HG02798 (cell line): ENCODE measurements around the gene C3orf52.
A peak's percentile ranks its signal among the peaks of the same experiment; 100 is the strongest.
"Not testable (repeated sequence)": the region's sequence is repeated elsewhere in the genome, so short reads cannot be mapped to it uniquely, and the experiment has no call there.

Experiments
- ATAC-seq: cut with Tn5 transposase; IDR thresholded peaks from one replicate; pipeline ENCODE4 v1.9.1; 2021; ENCODE audit warnings: mild to moderate bottlenecking; ENCODE audit not compliant: unreplicated experiment, poor library complexity

Gene C3orf52

DNA sequence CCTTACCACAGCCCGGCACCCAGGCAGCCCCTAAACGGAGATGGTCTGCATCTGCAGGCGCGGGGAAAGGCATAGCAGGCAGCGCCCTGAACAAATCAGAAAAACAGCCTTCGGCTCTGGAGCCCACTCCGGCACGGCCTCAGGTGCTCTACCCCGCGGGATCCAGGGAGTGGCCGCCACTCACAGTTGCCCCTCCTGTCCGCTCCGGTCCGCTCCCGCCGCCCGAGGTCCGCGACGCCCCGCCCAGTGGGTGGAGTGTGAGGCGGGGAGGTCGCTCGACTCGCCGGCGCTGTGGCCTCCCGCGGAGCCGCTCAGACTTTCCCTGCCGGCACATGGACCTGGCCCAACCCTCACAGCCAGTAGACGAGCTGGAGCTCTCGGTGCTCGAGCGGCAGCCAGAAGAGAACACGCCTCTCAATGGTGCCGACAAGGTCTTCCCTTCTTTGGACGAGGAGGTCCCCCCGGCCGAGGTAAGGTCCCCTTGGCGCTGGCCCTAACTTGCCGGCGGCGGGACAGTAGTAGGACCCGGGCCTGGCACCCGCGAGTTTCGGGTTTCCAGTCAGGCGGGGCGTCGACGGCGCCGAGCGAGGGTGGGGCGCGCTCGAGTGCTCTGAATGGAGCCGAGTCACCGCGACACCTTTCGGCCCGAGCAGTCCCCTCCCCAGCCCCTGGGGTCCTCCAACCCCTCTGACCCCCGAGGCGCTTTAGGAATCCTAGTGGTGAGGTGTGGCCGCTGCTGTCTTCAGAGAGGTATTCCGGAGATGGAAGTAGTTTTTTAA, at the start of gene C3orf52:
C3orf52 (plus strand) TSS at position 314 of the 779 bp plus-strand sequence; CDS start at position 333, 19 bp downstream.
- ATAC-seq = peak; percentile 96

GRCh38 chr3:112037194-112037593, 49.0 kb upstream of the C3orf52 start:
- ATAC-seq = not testable (repeated sequence)

GRCh38 chr3:112038863-112039262, 47.3 kb upstream of the C3orf52 start:
- ATAC-seq = peak; percentile 48

GRCh38 chr3:112041321-112041720, 44.9 kb upstream of the C3orf52 start:
- no peak for ATAC-seq

DNA sequence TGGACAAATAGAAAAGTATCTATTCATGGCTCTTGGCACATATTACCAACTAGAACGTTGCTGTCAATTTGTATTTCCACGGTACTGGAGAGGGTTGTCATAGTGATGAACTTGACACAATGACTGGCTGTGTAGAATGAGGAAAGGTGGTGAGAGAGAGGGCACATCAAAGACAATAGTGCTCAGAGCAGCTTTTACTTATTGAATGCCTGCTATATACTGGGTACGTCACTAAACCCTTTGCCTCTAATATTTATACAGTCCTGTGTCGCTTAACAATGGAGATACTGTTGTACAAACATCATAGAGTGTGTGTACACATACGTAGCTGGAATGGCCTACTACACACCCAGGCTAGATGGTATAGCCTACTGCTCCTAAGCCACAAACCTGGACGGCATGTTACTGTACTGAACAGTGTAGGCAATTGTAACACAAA, 43.3 kb upstream of the C3orf52 start:
- ATAC-seq = no peak

- peak; percentile 93 for ATAC-seq
Observed at GRCh38 chr3:112043621-112044201, 42.5 kb upstream of the C3orf52 start.

GRCh38 chr3:112046599-112046998, 39.6 kb upstream of the C3orf52 start:
- ATAC-seq = no peak

DNA sequence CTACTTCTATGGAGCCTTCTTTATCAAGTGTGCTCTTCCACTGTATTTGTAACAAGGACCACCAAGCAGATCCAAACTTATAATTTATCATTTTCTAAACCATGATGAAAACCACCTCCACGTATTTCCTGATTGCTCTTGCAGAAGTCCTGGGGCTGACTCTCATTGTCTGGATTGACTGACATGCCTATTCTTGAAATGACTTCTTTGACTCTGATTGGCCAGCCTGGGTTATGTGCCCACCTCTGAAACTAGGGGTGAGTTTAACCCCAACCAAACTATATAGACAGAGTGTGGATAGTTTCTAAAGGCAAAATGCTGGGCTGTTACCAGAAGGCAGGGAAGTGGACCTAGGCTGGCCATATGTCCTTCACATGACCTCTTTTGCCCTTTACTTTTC, 38.9 kb upstream of the C3orf52 start:
- no peak for ATAC-seq

DNA sequence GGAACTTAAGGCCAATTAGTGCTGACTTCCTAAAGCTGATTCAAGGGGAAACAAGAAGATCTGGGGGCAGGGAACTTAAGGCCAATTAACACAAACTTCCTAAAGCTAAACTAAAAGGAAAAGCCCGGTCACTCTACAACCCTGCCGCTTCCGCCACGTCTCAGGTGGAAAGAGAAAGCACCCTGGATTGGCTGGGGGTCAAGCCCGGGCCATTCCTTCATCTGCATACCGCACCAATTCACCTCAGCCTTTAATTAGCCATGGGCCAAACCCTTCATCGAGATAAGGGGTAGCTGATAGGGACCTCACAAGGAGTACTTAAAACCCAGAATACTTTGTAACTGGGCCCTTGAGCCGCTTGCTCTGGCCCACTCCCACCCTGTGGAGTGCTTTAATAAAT, 37.3 kb upstream of the C3orf52 start:
- no peak for ATAC-seq

DNA sequence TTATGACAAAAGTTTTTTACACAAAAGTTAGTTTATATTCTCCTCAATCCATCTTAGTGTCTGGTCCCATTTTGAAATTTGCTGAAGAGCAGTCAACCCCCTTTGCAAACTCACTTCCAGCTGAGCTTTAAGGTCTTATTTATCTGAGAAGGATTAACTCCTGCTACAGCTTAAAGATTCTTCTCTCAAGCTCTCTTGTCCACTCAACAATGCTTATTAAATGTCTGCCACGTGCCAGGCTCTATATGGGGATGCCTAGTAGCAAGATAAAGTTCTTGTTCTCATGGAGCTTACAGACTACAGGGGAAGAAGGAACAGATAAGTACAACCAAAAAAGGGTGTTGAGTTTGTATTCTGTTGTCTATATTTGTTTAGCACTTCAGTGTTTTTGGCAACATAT, 33.0 kb upstream of the C3orf52 start:
- ATAC-seq = no peak

- no peak for ATAC-seq
Observed at GRCh38 chr3:112056451-112056929, 29.7 kb upstream of the C3orf52 start.

GRCh38 chr3:112059497-112059896, 26.7 kb upstream of the C3orf52 start:
- no peak for ATAC-seq

DNA sequence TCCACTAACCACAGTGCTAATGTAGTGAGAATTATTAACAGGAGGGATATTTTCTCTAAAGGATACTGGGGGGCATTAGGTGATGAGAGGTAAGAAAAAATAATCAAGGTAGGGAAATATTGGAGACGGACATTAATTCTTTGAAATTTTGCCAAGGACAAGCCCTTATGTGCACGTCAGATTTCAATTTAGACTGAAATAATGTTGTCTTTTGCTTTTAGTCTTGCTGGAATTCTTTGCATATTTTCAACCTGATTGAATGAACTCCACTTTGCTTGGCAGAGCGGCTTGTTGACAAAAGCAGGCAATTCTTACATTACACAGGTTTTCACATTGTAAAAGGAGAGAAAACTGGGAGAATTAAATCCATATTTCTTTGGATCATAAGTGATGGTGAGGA, 25.0 kb upstream of the C3orf52 start:
- ATAC-seq = no peak

- not testable (repeated sequence) for ATAC-seq
Observed at GRCh38 chr3:112072387-112073060, 13.7 kb upstream of the C3orf52 start.

GRCh38 chr3:112074006-112074405, 12.2 kb upstream of the C3orf52 start:
- ATAC-seq = no peak

DNA sequence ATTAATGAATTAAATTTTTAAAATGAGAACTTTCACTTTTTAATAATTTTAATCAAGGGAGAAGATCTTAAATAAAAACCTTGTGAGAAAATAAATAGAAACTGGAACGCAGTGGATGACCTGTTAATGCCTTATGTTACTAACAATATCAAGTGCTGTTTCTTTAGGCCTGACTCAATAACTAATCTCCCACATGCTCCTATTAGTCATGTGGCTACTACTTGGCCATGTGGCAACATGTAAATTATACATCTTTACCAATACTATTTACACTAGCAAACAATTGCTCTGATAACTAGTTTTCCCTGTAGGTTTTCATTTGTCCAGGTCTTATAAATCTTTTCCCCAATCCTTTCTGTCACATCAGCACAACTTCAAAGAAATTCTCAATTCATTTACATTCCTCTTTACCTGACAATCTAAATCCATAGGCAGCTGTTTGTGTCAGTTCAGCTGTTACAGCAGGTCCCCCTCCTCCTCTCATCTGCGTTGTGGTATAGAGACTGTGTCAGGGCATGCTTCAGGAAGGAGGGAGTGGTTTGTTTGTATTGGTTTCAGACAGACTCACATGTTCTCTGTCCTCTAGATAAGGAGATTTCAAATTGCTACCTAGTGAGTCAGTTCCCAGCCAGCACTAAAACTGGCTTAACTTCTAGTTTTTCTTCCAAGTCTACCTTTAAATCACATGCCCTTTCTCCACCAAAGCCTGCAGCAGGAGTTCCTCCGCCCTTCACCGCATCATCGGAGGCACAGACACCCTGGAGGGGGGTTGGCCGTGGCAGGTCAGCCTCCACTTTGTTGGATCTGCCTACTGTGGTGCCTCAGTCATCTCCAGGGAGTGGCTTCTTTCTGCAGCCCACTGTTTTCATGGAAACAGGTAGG, 11.3 kb upstream of the C3orf52 start:
- peak; percentile 96 for ATAC-seq

DNA sequence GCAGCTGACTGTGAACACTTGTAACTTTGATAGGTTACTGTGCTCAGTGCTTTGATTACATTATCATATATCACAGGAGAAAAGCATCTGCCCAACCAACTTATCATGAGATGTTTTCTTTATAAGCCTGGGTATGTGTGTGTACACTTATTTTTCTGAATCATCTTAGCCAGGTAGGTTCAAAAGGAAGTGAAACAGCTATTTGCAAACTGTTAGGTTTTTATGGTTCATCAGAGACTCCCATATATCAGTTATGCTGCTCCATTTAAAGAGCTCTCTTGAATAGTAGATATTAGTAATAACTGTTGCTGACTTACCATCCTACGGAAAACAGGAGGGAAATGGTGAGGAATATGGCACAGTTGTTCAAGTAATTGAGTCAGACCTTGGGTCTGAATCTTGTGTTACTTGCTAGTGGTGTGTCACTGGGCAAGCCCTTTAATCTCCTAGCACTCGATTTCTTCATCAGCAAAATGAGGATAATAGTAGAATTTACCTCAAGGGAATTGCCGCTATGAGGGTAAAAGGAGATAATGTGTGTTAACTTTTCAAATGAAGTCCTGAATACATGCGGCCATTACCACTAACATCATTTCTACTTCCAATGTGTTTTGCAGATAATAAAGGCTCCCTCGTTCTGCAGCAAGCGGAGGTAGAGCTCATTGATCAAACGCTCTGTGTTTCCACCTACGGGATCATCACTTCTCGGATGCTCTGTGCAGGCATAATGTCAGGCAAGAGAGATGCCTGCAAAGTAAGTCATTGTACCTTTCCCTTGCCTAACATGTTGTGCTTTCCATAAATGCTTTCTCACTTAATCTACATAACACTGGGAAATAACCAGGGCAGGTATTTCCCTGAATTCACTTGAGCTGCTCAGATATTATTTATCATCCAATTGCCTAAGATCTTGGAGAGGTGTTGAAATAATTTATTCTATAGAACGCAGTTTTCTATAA, 7.8 kb upstream of the C3orf52 start:
- ATAC-seq = peak; percentile 45

DNA sequence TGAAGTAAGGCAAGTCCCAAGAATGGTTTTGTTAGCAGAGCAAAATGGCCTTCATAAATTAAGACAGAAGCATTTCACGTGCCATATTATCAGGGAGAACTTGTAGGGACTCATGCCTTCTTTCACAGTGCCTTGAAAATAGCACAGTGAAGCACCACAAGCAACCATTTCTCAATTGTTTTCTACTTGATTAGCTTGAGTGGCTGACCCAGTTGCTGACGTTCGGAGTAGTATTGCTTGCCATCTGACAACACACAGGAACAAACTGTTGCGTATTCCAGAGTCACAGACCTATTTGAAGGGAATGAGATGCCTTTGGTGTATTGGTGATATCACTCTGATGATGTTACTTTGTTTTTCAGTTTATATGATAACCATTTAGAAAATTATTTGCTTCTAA, 3.0 kb upstream of the C3orf52 start:
- ATAC-seq = no peak
